Lower leg skin (tissue), 3 donors: ENCODE measurements around the gene CDSN.

Experiments used
- POLR2A ChIP-seq, 2 donors: fragments of 450-650 bp; IDR thresholded peaks; one replicate each; pipeline ENCODE4 v1.6.1; 2016 to 2017; ENCODE audit warnings: antibody characterized with exemption in 2 of 2, mild to moderate bottlenecking in 1 of 2, moderate library complexity in 1 of 2
- TF ChIP-seq, protein P1 (sequence below), 3 donors: fragments of 450-650 bp; IDR thresholded peaks; one replicate each; pipeline ENCODE4 v1.5.1; 2016; ENCODE audit warnings: antibody characterized with exemption in 3 of 3, mild to moderate bottlenecking in 3 of 3, moderate library complexity in 2 of 3

DNA sequence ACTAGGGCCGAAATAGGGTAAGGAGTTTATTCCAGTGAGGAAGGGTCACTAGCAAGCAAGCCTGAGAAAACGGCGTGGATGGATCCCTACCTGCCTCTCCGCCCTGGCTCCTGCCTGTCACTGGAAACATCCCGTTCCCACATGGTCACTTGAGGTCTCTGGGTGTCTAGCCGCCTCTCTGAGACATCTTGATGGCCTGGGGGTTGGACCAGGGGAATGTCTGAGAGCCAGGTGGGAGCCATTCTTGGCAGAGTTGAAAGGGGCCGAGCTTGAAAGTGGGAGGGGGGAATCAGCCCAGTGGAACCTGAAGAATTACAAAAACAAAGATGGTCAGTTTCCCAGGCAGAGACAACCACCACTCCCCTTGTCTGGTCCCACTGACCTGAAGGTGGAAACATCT is 36.4 kb upstream of the CDSN start:
- TF ChIP-seq, protein P1, sequence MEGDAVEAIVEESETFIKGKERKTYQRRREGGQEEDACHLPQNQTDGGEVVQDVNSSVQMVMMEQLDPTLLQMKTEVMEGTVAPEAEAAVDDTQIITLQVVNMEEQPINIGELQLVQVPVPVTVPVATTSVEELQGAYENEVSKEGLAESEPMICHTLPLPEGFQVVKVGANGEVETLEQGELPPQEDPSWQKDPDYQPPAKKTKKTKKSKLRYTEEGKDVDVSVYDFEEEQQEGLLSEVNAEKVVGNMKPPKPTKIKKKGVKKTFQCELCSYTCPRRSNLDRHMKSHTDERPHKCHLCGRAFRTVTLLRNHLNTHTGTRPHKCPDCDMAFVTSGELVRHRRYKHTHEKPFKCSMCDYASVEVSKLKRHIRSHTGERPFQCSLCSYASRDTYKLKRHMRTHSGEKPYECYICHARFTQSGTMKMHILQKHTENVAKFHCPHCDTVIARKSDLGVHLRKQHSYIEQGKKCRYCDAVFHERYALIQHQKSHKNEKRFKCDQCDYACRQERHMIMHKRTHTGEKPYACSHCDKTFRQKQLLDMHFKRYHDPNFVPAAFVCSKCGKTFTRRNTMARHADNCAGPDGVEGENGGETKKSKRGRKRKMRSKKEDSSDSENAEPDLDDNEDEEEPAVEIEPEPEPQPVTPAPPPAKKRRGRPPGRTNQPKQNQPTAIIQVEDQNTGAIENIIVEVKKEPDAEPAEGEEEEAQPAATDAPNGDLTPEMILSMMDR (IDR thresholded peaks at IDR 0.05) = no peak
- TF ChIP-seq POLR2A (IDR thresholded peaks at IDR 0.05) = no peak
